HG03520 (cell line): ENCODE results near the gene PIGZ.
A peak's percentile ranks its signal among the peaks of the same experiment; 100 is the strongest.

Experiments used
- ATAC-seq: cut with Tn5 transposase; IDR thresholded peaks from one replicate; pipeline ENCODE4 v1.9.1; 2021; ENCODE audit warnings: mild to moderate bottlenecking, moderate library complexity; ENCODE audit not compliant: unreplicated experiment

PIGZ gene

DNA sequence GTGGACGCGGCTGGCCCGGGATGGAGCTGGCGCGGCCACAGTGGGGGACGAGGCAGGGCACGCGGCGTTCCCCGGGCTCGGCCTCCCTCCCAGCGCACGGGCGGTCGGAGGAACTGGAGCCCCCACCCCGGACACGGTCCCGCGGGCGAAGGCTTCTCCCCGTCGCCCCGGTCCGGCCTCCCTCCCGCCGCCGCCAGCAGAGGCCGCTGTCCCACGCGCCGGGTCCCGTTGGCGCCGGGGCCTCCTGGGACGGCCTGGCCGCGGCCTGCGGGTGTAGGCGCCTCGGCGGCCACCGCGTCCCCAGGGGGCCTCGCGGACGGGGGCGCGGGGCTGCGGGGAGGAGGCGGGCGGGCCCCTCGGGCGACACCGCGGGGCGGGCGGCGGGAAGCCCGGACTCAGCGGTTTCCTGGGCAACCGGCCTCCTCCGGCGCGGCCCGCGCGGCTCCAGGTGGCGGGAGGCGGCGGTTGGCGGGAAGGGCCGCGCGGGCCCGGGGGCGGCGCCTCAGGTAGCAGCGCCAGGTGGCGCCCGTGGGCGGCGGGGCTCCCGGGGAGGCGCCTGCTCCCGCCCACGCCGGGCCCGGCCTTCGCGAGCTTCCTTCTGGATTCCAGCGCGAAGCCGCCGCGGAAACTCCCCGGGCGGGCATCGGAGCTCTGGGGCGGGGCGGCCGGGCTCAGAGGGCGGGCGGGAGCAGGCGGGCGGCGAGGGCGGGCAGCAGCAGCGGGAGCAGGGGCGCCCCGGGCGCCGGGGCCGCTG lies 34.2 kb upstream of the PIGZ start:
- ATAC-seq: peak; percentile 69

DNA sequence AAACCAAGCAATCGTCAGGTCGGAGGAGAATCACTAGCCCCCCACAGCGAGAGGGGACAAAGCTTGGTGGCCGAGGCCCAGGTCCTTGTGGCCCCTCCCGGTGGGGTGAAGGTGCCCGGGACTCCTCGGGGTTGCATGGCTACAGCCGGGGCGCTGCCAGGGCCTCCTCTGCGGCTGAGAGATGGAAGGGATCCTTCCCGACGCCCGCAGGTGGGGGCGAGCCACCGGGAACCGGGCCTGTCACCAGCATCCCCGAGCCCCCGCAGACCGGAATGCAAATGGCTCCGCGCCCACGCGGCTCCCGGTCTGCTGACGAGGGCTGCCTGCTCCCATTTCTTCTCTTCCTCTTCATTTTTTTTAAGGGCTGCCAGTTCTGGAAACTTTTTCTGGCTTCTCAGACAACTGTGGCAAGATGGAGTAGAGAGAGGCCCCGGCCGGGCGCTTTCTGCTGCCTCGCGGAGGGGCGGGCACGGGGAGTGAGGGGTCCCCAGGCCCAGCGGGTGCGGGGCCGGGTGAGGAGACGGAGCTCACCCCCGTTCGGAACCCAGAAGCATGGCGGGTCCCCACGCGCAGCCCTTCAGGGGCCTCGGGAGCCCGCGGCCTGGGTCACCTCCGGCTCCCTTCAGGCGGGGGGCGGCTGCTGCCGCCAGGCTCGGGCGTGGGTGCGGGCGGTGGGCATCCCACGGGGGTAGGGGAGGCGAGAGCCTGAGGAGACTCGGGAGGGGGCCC lies 33.5 kb upstream of the PIGZ start:
- ATAC-seq: no peak

DNA sequence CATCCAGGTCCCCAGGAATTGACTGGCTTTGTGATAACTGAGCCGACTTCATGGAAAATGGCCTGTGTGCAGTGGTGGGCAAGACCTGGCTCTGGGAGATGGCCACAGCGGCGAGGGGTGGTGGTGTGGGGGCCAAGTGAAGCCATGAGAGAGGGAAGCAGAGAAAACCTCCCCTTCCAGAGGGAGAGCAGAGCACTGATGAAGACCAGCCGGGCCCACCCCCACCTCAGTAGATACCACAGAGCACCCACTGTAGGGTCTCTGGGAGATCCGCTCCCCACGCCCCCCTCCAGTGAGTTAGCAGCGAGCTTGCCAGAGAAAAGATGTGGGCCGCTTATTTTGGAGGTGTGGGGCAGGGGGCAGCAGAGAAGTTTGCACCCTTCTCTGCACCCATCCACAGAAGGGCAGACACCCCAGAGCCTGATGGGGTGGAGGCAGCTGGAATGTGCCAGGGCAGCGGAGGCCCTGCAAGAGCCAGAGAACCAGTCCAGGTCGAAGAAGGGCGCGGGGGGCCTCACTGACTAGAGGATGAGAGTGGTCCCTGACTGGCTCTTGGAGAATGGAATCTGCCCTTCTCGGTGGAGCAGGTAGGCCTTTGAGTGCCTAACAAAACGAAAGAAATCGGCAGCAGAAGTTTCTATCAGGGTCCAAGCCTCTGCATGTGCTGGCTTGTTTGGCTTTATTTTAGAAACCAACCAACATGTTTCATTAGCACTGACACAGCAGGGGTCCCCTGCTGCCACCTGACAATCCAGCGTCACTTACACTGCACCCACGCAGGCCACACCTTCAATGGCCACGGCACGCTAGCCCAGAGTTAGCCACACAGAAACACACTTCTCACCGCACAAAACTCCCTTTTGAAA lies 32.7 kb upstream of the PIGZ start:
- no peak for ATAC-seq

DNA sequence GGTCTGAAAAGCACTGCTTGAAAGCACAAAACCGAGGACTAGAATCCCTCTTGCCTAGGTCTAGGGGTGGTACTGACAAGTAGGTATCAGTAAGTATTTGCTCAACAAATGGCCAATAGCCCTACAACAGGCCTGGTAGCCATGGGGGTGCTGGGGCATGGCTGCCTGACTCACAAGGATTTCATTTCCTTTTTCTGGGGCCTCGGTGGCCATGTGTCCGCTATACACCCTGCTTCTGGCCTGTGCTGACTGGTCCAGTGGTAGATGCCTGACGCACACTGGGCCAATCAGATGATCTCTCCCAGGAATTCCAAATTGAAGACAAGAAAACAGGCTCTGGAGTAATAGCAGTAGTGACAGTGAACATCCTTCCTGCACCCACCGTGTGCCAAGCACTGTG lies 31.6 kb upstream of the PIGZ start:
- ATAC-seq: no peak

DNA sequence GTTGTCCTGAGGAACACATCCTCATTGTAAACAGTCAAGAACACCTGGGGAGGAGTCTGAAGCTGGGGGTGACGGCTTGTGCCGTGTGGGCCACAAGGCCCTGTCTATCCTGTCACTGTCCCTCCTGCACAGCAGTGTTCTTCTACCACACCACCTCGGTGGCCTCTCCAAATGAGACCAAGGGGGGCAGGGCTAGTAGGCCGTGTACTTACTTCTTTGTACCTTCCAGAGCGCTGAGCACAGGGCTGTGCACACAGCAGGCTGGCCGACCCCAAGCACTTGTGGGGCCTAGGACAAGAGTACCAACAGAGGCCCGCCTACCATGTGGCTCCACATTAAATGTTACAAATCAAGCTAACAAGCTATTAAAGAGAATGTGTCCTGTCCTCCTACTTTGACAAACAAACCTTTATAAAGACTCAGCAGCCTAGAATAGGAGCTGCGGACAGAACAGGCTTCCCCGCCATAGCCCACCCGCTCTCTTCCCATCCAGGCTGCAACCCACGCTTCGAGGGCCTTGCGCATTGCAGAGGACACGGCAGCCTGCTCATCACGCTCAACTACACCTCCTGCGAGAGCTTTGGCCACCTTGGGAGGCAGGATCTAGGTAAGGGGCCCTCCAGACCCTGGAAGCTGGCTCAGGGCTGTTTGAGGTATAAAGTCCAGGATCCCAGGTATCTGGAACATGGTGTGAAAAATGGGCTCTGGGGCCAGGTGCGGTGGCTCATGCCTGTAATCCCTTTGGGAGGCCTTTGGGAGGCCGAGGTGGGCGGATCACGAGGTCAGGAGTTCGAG lies 30.5 kb upstream of the PIGZ start:
- no peak for ATAC-seq

DNA sequence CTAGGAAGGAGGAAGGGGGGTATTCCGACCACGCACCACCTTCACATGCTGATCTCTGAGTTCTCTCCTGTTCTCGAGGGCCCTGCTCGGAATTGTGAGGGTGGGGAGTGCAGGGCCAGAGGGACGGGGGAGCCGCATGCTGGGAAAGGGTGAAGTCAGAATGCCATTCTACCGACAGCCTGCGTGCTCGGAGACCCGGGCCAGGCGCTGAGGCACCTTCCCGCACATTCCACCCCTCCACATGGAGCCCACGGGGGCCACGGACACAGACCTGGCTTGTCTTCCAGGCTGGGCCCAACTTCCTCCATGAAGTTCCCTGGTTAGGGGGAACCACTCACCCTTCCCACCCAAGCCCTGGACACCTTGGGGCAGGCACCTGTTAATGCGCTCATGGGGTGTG lies 28.7 kb upstream of the PIGZ start:
- no peak for ATAC-seq

DNA sequence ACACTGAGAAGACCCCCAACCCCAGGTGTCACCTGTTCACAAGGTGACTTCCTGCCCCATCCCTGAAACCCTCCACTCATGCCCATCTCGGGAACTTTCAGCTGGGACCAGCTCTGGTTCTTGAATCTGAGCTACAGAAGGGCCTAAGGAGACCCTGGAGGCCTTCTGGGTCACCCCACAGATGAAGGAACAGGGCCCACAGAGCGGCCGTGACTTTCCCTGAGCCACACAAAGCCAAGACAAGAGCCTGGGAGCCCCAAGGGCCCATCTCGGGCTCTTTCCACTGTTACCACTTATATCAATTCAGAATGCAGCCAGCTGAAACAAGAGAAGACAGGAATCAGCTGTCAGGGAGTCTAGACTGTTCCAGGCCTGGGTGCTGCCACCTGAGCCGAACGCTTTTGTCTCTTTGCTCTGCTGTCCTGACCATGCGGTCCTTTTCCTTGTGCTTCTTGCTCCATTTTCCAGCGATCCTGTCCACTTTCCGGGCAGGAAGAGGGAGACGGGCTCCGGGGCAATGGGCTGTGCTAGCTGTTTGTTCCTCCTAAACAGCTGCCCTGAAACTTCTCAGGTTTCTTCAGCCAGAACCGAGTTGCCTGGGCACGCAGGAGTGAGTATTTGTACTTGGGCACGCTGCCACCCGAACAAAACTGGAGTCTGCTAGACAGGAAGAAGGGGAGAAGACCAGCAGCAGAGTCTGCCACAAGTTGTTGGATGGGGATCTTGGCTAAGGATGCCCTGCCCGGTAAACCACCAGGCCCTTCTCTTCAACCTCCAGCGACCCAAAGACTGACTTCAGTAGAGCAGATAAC lies 28.0 kb upstream of the PIGZ start:
- no peak for ATAC-seq

DNA sequence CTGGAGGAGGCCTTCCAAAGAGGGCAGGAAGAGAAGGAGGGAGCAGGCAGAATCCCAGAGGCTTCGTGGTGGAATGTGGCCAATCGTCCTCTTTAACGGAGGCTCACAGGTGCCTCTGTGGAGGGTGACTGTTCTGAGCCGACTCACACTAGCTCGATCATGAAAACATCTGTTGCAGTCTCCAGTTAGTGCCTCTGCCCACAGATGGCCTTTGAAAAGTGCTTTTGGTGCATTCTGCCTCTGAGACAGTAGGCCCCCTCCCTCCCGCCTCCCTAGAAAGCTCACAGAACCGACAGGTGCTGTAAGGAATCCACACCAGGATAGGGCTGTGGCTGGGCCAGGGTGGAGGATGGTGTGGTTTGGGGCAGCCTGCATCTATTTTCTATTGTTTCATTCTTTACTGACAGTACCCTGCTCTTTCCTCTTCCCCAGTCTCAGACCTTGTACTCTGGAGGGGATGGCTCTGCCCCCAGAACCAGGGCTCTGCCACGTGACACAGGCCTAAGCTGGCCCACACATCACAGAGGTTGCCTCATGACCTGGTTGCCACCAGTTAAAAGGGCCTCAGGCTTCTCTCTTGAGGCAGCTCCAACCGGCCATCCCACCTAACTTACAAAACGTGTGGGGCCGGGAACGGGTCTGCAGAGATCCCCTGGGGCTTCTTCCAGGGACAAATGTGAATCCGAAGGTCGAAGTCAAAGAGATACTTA lies 27.2 kb upstream of the PIGZ start:
- ATAC-seq: no peak

DNA sequence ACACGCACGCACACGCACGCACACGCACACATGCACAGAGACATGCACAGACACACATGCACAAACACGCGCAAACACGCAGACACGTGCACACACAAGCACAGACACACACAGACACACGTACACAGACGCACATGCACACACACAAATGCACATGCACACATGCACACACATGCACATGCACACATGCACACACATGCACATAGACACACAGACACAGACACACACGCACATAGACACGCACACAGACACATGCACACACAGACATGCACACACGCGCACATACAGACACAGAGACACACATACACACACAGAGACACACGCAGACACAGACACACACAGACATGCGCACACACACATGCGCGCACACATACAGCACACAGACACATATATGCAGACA lies 26.4 kb upstream of the PIGZ start:
- ATAC-seq: no peak

DNA sequence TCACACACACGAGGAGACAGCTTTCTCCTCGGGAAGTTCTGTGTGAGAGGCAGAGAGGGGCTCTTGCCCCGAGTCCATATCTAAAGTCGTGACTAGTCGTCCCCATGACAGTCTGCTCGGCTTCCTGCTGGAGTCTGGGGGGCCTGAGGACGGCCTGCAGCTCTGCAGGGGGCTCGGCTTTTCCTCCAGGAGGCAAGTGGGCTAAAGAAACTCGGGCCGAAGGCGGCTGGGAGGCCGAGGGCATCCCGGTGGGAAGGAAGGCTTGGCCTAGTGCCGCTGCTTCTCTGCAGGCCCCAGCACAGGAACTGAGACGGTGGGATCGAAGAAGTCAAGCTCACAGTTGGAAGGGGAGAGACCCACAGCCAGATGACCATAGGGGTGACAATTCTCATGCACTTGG lies 25.4 kb upstream of the PIGZ start:
- ATAC-seq: no peak

DNA sequence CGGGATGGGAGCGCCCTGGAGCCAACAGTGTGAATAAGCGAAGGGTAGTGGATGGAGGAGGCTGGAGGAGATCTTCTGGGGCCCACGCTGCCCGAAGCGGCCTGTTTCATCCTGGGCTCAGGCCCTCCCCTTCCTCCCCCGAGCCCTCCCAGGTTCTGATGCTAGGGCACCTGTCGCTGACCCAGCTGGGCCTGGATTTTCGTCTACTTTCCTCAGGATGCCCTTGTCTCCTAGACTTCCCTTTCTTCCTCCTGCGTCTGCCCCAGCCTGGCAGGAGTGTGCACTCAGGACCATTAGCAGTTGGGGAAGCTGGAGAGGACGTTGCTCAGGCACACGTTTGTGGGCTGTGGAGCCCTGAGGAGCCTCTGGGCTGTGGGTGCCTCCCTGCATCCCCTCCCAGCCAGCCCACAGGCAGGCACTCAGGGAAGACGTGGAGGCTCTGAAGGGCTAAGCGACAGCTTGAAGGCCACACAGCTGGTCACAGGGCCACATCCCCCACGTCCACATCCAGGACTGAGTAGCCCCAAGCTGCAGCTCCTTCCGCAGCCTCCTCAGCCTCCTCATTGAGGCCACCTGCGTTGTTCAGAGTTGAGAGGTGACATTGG lies 23.9 kb upstream of the PIGZ start:
- ATAC-seq: no peak

DNA sequence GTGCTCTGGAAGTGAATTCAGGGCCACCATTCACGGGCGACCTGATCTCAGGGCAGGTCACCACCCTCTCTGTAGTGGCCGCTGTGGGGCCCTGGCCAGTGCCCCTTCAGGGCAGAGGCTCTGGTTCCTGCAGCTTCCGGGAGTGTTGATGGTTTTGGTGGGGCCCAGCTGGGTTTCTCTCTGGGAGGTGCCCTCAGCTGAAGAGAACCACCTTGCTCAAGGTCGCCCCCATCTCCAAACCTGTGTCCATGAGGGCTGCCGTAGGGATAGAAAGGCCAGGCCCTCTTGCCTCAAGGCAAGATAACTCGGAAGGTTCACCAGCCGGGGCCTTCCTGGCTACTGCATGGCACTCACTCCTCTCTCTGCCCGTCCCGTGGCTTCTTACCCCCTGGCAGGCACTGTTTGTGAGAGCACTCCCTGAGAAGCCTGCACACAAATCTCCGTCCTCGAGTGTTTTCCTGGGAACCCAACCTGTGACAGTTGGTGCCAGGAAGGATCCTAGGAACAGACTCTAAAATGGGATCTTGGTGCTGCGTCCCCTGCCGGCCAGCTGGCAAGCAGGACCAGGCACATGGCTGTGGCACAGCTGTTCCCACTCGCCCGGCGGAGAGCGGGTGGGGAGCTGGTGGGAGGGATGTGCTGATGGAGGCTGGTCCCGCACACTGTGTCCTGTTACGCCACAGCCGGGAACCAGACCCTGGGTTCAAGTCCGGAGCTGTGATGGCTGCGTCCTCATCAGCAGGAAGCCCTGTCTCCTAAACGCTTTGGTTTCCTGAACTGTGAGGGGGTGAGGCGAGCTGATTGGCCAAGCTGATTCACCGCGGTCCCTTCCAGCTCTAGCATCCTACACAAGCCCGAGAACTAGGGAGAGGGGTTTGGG lies 23.2 kb upstream of the PIGZ start:
- ATAC-seq: no peak

DNA sequence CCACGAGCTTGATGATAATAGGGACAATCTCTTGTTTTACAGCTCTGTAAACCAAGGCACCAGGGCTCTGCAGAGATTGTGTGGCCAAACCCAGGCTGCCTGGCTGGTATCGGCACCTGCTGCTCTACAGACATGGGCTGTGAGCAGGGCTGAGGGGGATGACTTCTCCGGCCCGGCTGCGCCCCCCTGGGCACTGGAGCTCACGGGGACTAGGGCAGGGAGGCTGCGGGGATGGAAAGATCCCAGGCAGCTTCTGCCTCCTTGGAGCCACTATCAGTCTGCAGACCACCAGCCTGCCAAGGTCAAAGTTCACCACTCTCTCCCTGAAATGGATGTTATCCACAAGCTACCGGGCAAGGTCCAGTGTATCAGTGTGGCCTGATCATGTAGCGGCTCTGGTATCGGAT lies 22.0 kb upstream of the PIGZ start:
- no peak for ATAC-seq

DNA sequence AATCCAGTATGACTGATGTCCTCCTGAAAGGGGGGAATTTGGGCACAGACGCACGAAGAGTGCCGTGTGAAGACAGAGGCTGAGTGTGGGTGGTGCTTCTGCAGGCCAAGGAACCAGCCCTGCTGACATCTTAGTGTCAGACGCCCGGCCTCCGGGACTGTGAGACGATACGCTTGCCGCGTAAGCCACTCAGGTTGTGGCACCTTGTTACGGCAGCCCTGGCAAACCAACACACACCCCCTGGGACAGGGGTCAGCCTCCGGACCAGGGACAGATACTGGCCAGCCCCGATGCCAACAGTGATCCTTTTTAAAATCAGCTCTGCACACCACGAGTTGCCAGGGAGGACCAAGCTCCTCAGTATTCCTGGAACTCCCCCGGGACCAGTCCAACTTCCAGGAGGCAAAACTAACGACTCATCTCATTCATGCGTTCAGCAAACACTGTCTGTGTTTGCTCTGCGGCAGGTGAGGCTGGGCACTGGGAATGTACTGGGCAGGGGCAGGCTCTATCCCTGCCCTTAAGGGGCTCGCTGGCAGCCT lies 21.2 kb upstream of the PIGZ start:
- no peak for ATAC-seq

DNA sequence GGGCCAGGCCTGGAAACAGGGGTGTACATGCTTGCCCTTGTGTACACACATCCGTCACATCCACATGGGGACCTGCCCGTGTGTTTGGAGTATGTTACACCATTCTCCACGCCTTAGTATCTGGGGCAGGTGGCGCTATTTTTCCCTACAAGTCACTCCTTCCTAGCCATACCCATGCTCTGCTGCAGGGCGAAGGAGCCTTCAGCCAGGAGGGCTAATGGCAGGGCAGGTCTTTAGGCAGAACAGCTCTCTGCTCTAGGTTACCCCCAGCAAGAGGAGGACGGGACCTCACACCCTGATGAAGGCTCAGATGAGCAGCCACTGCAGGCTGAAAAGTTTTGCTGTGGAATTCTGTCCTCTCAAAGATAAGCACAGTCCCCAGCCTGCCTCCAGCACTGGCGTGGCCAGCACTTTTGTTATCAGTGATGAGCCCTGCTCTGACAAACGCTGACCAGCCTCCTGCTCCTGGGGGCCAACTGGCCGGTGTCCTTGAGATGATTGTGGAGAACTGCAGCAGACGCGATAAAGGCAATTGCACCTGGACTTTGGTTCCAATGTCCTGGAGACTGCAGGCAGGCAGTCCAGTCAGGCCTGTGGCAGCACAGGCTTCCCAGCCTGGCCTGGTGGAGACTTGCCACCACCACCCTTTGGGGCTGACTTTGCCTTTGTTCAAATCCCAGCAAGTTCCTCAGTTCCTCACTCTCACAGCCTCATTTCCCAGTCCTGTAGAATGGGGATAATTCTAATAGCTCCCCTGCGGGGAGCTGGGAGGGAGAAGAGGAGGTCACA lies 19.8 kb upstream of the PIGZ start:
- ATAC-seq: no peak

DNA sequence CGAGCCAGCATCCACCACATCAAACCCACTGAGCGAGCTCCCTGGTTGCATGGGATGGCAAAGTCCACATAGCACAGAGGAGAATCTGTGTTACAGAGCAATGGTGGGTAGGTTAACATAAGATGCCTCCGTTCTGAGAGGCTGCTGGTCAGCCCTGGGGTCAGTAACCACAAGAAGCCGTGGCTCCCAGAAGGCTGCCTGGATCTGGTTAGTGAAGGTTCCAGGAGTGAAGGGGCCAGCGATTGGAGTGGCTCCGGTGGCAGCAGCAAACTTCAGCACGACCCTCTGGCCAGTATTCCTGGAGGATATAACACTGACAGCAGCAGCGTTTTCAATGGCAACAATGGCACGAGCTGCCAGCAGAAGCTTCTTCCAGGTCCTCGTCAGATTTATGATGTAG lies 18.4 kb upstream of the PIGZ start:
- ATAC-seq: no peak
